ENCODE data around the gene AIF1.
A peak's percentile ranks its signal among the peaks of the same experiment; 100 is the strongest.

Gene AIF1

DNA sequence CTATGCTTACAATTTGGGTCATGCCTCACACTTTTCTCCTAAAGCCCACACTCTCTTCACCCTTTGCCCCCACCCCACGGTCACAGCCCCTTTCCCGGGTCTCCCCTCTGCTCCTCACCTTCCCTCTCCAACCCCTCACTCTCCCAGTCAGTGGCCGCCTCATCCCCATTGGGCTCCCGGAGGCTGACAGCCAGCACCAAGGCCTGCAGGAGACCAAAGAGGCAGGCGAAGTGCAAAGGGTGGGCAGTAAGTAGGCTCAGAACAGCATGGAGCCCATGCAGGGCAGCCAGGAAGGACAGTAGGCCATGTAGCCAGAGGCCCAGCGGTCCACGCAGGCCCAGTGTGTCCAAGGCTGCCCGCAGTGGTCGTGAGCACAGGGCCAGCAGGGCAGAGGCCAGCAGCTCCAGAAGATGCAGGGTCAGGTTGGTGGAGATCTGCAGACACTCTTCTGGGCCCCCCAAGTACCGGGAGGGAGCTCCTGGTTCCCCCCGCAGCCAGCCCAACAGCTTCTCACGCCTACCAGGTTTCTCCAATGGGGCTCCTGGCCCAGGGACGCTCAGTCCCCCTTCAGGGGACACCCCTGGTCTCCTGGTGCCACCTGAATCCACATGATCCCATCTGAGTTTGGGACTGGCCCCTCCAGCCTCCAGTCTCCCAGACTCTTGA is 44.1 kb downstream of the AIF1 start:
- Histone ChIP-seq H3K4me1 (ENCODE audit: control insufficient read depth, insufficient read depth, low read length) (peaks cover 35% of the 10 kb centered on the region), H3K36me3 (ENCODE audit: control insufficient read depth, insufficient read depth, low read length) (peaks cover 5% of the 10 kb centered on the region), H3K4me3 (ENCODE audit: low read length) (peak overlapping the region; percentile 83), H3K9me3 (ENCODE audit: control insufficient read depth, low read length) (no peaks in the 10 kb centered on the region), H3K9ac (ENCODE audit: low read length) (peak overlapping the region; percentile 83), H3K27me3 (ENCODE audit: control insufficient read depth, insufficient read depth, low read length) (no peaks in the 10 kb centered on the region)

DNA sequence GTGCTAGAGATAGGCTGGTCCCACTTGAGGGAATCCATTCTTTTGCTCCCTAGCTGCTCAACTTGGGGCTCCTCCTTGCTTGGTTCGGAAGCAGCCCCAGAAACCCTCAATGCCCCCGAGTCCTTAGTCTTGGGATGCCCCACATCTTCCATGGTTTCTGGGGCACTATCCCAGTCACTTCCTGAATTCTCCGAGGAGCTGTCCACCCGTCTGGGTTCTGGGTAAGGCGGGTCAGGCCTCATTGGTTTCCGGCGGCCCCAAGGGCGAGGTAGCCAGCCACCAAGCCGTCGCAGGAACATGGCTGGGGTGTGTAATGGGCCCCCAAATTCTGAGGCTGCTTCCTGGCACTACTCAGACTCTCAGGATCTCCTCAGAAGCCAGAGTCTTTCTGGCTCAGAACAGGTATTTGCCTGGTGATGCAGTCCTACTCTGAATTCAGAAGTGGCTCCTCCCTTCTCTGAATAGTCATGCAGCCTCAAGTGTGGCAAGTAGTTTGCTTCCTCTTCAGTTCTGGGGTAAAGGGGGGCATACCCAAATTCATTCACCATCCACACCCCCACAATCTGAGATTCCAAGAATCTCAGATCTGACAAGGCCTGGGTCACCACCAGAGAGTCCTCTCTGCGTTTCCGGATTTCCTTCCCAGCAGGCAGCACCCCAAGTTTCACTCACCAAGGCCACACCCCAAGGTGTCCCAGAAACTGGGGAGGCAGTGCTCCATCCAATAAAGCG is 44.8 kb downstream of the AIF1 start:
- peaks cover 38% of the 10 kb centered on the region for H3K4me1 ChIP-seq (ENCODE audit: control insufficient read depth, insufficient read depth, low read length)

DNA sequence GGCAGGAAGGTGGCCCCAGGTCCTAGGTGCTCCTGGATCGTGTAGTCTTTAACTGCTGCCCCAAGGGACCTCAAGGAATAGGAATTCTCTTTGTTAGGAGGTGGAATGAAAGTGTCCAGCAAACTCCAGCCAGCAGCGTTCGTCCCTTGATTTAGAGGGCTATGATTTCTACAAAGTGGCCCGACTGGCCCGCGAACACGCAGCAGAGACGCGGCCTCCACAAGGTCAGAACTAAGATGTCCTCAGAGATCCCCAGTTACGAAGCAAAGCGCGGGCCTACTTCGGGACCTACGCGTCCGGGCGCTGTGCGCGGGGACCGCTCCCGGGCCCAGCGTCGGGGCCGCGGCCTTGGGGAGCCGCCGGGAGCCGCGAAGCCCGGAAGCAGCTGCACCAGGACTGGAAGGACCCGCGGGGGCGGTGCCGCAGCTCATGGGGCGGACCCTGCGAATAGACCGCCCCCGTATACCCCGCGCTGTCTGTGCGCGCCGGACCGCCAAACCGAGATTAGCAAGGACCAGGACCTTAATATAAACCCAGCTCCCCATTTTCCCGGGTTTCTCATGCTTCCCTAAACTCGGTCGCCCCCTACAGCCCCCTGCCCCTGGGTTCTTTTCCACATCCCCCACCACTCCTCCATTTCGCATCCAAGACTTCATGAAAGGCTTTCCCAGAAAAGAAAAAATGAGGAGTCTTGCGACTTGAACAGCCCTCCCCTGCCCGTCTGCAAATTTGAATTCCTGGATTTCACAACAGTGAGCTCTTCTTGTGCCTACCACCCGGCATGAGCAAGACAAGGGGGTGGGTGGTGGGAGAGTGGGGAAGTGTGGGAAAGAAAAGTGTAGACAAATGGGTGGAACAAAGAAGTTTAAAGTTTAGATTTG is 45.6 kb downstream of the AIF1 start, which contains the start of gene C6orf47:
Gene C6orf47, minus strand, starts transcription at position 398 of the 881 bp plus-strand sequence. CDS start 831 bp downstream, outside the sequence.
- Histone ChIP-seq H3K9ac (ENCODE audit: low read length) (peak within 1 kb of the TSS; percentile 83), H3K27me3 (ENCODE audit: control insufficient read depth, insufficient read depth, low read length) (no peaks in the 10 kb centered on the region), H3K36me3 (ENCODE audit: control insufficient read depth, insufficient read depth, low read length) (peaks cover 5% of the 10 kb centered on the region), H3K9me3 (ENCODE audit: control insufficient read depth, low read length) (no peaks in the 10 kb centered on the region), H3K4me3 (ENCODE audit: low read length) (peak within 1 kb of the TSS; percentile 83), H3K4me1 (ENCODE audit: control insufficient read depth, insufficient read depth, low read length) (peaks cover 38% of the 10 kb centered on the region)

More for the DNA sequence above, 44.8 kb downstream of the AIF1 start:
- no peaks in the 10 kb centered on the region for H3K9me3 ChIP-seq (ENCODE audit: control insufficient read depth, low read length)
- peaks cover 5% of the 10 kb centered on the region for H3K36me3 ChIP-seq (ENCODE audit: control insufficient read depth, insufficient read depth, low read length)
- peak overlapping the region; percentile 83 for H3K4me3 ChIP-seq (ENCODE audit: low read length)
- peak overlapping the region; percentile 83 for H3K9ac ChIP-seq (ENCODE audit: low read length)
- H3K27me3 ChIP-seq (ENCODE audit: control insufficient read depth, insufficient read depth, low read length) = no peaks in the 10 kb centered on the region

DNA sequence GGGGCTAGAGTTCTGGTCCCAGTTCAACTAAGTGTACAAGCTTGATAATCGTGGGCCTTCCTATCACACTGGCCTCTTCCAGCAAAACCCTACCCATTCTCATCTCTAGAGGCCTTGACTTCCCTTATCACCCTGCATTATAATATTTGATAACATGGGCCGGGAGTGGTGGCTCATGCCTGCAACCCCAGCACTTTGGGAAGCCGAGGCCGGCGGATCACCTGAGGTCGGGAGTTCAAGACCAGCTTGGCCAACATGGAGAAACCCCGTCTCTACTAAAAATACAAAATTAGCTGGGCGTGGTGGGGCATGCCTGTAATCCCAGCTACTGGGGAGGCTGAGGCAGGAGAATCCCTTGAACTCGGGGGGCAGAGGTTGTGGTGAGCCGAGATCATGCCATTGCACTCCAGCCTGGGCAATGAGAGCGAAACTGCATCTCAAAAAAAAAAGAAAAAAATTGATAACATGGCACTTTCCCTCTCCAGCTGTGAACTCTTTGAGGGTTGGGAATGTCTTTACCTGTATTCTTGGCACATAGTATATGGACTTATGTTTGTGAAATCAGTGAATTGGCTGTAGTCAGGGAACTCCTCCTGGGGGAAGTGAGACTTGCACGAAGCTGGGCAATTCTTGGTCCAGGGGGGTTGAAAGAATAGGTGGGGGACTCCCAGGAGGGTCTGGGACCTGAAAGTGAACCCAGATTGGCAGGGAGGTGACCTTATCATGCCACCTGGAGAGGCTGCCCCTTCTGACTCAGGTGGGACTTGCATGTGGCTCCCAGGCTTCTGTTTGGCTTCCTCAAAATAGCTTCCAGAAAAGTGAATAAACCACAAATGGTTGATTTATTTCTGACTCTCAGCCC is 46.5 kb downstream of the AIF1 start:
- Histone ChIP-seq H3K4me1 (ENCODE audit: control insufficient read depth, insufficient read depth, low read length) (peaks cover 41% of the 10 kb centered on the region), H3K27me3 (ENCODE audit: control insufficient read depth, insufficient read depth, low read length) (no peaks in the 10 kb centered on the region), H3K36me3 (ENCODE audit: control insufficient read depth, insufficient read depth, low read length) (peaks cover 5% of the 10 kb centered on the region), H3K9ac (ENCODE audit: low read length) (peak overlapping the region; percentile 83), H3K9me3 (ENCODE audit: control insufficient read depth, low read length) (no peaks in the 10 kb centered on the region), H3K4me3 (ENCODE audit: low read length) (no peak overlapping the region)

DNA sequence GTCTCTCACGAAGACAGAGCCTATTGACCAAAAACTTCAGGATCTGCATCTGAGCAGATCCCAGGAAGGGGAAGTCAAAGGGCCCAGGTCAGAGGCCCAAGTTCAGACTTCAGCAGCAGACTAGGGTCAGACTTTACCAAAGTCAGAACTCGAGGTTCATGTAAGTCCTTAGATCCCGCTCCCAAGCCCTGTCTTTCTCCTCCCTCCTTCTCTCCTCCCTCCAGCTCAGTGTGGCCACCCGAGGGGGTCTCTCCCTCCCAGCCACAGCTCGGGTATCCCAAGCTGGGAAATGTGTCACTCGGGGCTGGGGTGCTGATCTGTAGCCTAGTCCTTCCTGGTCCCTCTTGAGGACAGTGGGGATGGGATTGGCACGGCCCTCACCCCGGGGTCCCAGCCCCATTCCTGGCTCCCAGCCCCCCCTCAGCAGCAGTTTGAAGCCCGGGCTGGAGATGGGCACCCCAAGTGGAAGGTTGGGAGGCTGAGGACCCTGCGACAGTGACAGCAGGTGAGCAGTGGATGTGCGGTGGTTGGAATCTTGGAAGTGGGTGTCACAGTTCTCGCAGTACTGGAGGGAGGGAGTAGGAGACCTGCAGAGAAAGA is 47.2 kb downstream of the AIF1 start:
- Histone ChIP-seq H3K4me1 (ENCODE audit: control insufficient read depth, insufficient read depth, low read length) (peaks cover 44% of the 10 kb centered on the region), H3K36me3 (ENCODE audit: control insufficient read depth, insufficient read depth, low read length) (peaks cover 3% of the 10 kb centered on the region), H3K4me3 (ENCODE audit: low read length) (no peak overlapping the region), H3K9me3 (ENCODE audit: control insufficient read depth, low read length) (no peaks in the 10 kb centered on the region), H3K27me3 (ENCODE audit: control insufficient read depth, insufficient read depth, low read length) (no peaks in the 10 kb centered on the region), H3K9ac (ENCODE audit: low read length) (no peak overlapping the region)

DNA sequence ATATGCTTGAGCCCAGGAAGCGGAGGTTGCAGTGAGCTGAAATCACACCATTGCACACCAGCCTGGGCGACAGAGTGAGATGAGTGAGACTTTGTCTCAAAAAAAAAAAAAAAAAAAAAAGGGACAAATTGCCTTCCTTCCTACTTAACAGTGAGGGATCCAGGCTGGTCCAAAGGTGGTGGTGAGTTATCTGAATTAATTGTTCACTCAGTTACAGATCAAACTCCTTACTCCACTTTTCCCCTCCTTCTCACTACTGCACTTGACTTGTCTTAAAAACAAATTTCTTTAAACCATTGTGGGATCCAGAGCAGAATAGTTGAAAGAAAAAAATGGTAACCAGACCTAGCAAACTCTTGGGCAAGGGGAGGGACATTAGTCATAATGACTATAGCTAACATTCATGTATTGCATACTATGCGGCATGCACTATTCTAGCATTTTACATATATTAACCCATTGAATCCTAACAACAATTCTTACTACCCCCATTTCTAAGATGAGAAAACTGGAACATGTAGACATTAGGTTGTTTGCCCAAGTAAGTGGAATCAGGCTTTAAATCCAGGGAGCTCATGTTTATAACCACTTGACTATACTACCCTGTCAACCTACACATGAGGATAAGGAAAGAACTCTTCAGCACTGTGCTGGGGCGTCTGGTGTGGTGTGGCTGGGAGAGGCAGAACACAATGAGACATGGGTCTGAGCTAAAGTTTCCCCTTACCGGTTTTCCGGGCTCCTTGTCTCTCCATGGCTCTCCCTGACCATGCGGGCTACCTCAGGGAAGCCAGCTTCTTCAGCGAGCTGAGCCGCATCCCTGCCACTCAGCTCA is 48.3 kb downstream of the AIF1 start:
- H3K27me3 ChIP-seq (ENCODE audit: control insufficient read depth, insufficient read depth, low read length) = no peaks in the 10 kb centered on the region
- H3K9ac ChIP-seq (ENCODE audit: low read length) = peak overlapping the region; percentile 92
- peak overlapping the region; percentile 83 for H3K4me3 ChIP-seq (ENCODE audit: low read length)
- H3K36me3 ChIP-seq (ENCODE audit: control insufficient read depth, insufficient read depth, low read length) = peaks cover 1% of the 10 kb centered on the region
- no peaks in the 10 kb centered on the region for H3K9me3 ChIP-seq (ENCODE audit: control insufficient read depth, low read length)
- H3K4me1 ChIP-seq (ENCODE audit: control insufficient read depth, insufficient read depth, low read length) = peaks cover 38% of the 10 kb centered on the region

DNA sequence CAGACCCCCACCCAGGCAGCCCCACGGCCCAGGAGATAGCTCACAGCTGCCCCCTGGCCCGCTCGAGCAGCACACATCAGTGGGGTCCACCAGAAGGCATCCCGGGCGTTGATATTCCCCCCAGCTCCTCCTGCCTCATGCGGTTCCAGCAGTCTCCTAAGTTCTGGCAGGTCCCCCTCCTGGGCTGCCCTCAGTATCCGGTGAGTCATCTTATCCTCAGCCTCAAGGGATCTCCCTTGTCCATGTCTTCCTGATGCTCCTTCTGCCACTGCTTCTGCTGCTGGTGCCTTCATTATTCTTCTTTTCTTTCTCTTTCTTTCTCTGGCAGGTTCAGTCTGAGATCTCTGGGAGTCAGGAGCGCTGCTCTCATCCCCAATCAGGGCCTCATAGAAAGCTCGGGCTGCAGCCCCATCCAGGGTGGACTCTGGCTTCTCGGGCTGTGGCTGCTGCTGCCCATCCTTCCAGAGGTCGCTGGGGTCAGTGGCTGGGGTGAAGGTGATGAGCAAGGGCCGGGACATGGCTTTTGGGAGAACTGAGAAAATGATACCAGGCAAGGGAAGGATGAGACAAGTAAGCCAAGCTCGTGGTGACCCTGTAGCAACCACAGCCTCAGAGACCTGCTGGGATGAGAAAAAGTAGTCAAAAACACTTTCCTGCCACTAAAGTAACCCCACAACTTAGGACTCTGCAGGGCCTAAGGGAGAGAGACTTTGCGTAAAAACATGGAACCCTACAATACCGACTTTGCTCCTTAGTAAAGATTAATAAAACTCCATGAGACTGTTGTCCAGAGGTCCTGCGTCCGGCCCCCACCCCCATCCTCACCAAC is 49.1 kb downstream of the AIF1 start:
- Histone ChIP-seq H3K27me3 (ENCODE audit: control insufficient read depth, insufficient read depth, low read length) (no peaks in the 10 kb centered on the region), H3K36me3 (ENCODE audit: control insufficient read depth, insufficient read depth, low read length) (peaks cover 9% of the 10 kb centered on the region), H3K4me1 (ENCODE audit: control insufficient read depth, insufficient read depth, low read length) (peaks cover 30% of the 10 kb centered on the region), H3K9me3 (ENCODE audit: control insufficient read depth, low read length) (no peaks in the 10 kb centered on the region), H3K9ac (ENCODE audit: low read length) (peak overlapping the region; percentile 92), H3K4me3 (ENCODE audit: low read length) (peak overlapping the region; percentile 83)

DNA sequence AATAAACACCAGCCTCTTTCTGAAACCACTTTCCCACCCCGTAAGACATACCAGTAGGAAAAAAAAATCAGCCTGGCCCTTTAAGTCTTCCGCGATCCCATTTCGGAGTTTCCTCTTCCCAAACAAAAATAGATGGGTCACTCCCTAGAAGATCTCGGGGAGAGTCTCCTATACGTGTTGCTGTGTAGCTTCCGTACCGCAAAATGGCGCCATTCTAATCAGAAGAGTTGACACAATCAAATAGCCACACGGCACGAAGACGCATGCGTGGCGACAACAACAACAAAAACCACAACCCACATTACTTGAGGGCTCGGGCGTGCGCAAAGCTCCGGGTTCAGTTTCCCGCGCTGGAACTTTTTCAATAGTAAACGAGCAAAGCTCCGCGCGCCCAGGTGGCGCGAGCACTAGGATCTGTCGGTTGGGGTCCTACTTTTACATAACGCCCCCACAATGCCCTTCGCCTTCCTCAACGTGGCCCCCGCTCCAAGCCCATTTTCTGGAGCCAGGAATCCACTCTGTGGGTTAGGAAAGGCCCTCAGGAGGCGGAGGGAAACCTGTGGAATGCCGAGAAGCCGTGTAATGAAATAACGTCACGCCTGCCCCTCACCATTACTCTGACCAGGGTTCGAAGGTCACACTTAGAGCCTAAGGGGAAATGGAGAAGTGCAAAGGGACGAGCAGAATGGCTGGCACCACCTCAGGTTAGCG is 49.9 kb downstream of the AIF1 start, which contains the start of gene GPANK1:
Gene GPANK1, minus strand, starts transcription at position 208 of the 711 bp plus-strand sequence. CDS start 519 bp downstream, outside the sequence.
- H3K36me3 ChIP-seq (ENCODE audit: control insufficient read depth, insufficient read depth, low read length) = peaks cover 16% of the 10 kb centered on the region
- H3K9ac ChIP-seq (ENCODE audit: low read length) = peak within 1 kb of the TSS; percentile 92
- H3K4me3 ChIP-seq (ENCODE audit: low read length) = peak within 1 kb of the TSS; percentile 83
- no peaks in the 10 kb centered on the region for H3K27me3 ChIP-seq (ENCODE audit: control insufficient read depth, insufficient read depth, low read length)
- no peaks in the 10 kb centered on the region for H3K9me3 ChIP-seq (ENCODE audit: control insufficient read depth, low read length)
- H3K4me1 ChIP-seq (ENCODE audit: control insufficient read depth, insufficient read depth, low read length) = peaks cover 24% of the 10 kb centered on the region

DNA sequence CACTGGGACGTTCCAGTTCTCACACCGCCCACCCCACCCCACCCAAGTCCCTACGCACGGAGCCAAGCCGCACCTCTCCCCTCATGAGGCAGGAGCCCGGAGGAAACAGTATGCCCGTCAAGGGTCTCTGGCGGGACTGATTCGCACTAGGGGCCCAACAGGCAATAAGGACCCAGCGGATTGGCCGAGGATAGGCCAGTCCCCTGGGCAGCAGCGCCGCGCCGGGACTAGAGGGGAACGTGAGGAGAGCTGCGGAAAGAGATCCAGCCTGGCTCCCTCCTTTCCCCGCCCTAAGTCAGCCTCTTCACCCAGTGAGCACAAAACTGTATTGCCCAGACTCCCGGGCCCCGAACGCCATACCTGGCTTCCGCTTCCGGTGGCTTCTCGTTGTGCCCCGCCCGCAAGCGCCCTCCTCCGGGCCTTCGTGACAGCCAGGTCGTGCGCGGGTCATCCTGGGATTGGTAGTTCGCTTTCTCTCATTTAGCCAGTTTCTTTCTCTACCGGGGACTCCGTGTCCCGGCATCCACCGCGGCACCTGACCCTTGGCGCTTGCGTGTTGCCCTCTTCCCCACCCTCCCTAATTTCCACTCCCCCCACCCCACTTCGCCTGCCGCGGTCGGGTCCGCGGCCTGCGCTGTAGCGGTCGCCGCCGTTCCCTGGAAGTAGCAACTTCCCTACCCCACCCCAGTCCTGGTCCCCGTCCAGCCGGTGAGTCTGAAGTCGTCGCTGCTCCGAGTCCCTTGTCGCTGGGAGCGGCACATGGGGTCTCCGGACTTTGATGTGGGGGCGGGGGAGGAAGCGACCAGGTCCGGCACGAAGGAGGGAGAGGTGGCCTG is 50.7 kb downstream of the AIF1 start, which contains the start of gene CSNK2B:
Gene CSNK2B, plus strand, starts transcription at position 580 of the 836 bp plus-strand sequence. CDS start 752 bp downstream, outside the sequence.
- Histone ChIP-seq H3K27me3 (ENCODE audit: control insufficient read depth, insufficient read depth, low read length) (no peaks in the 10 kb centered on the region), H3K4me3 (ENCODE audit: low read length) (peak within 1 kb of the TSS; percentile 90), H3K9ac (ENCODE audit: low read length) (peak within 1 kb of the TSS; percentile 92), H3K9me3 (ENCODE audit: control insufficient read depth, low read length) (no peaks in the 10 kb centered on the region), H3K4me1 (ENCODE audit: control insufficient read depth, insufficient read depth, low read length) (peaks cover 24% of the 10 kb centered on the region), H3K36me3 (ENCODE audit: control insufficient read depth, insufficient read depth, low read length) (peaks cover 16% of the 10 kb centered on the region)

Data from mucosa of stomach (tissue), 1 donor.